Endothelial cell of umbilical vein (primary cell): ENCODE measurements around the gene TRIM22. TPM values are rescaled to one million over a fixed set of nuclear protein-coding genes. Genes with fewer than 3 reads are reported as not detected.

Experiments
- BruUV-seq: library from RNA; stranded (reverse); fragments of 400-500 nt; replicated peaks from 2 replicates; lab custom pipeline; 2021; lab: Mats Ljungman, UMichigan
- CTCF ChIA-PET: fragments of 300-600, 350-600 bp; sonication (Branson Sonifier 250); formaldehyde crosslinking; loops from one replicate; lab custom pipeline; 2021; ENCODE audit warnings: antibody characterized with exemption, inconsistent platforms; lab: Charles Lee
- POLR2A ChIA-PET: fragments of 300-600, 350-600 bp; sonication (Branson Sonifier 250); formaldehyde crosslinking; loops from one replicate; lab custom pipeline; 2021; ENCODE audit warnings: antibody characterized with exemption, inconsistent platforms; lab: Charles Lee
- DNase-seq: peaks from one replicate; pipeline ENCODE4 v3.0.0-alpha.2; 2011; ENCODE audit warnings: low read depth, low spot score
- FAIRE-seq: peaks from 2 replicates; lab custom pipeline; 2011; peaks lifted over from hg19 to GRCh38; lab: Jason Lieb, UNC
- H2AFZ ChIP-seq: 2 replicates; pipeline ENCODE4 v1.6.0; 2012; ENCODE audit warnings: low read depth, low read length, control low read depth, inconsistent platforms
- H3K27ac ChIP-seq: 2 replicates; pipeline ENCODE4 v1.5.1; 2011; ENCODE audit warnings: low read depth, mild to moderate bottlenecking, control low read depth, low read length, moderate library complexity; ENCODE audit not compliant: insufficient read depth
- H3K27me3 ChIP-seq, 2 experiments: 2 replicates each; pipeline versions ENCODE4 v1.6.0 to v1.6.1; 2011; ENCODE audit warnings: low read length in 2 of 2, mixed read lengths in 1 of 2; ENCODE audit not compliant: control insufficient read depth in 2 of 2, insufficient read depth in 2 of 2
- H3K36me3 ChIP-seq, 2 experiments: 2 replicates in 1 of 2; 3 replicates in 1 of 2; pipeline ENCODE4 v1.5.1; 2011; ENCODE audit warnings: low read length in 2 of 2, mild to moderate bottlenecking in 1 of 2, moderate library complexity in 1 of 2; ENCODE audit not compliant: control insufficient read depth in 2 of 2, insufficient read depth in 2 of 2; ENCODE audit errors: extremely low read depth in 1 of 2
- H3K4me1 ChIP-seq: 3 replicates; pipeline ENCODE4 v1.5.1; 2011; ENCODE audit warnings: mild to moderate bottlenecking, low read length; ENCODE audit not compliant: control insufficient read depth, insufficient read depth; ENCODE audit errors: extremely low read depth
- H3K4me2 ChIP-seq: 2 replicates; pipeline ENCODE4 v1.6.1; 2011; ENCODE audit warnings: low read length, control low read depth, mixed read lengths; ENCODE audit not compliant: insufficient read depth
- H3K4me3 ChIP-seq, 3 experiments: fragments of 200-600 bp in 1 of 3; sonication (generic), shearing (Covaris generic) in 1 of 3; replicated peaks in 1 of 3; 2 replicates each; pipeline ENCODE4 v1.5.1; 2011 to 2016; ENCODE audit warnings: control low read depth in 3 of 3, low read length in 3 of 3, mild to moderate bottlenecking in 2 of 3, inconsistent platforms in 1 of 3, low read depth in 1 of 3, moderate library complexity in 1 of 3; ENCODE audit not compliant: insufficient read depth in 1 of 3
- H3K79me2 ChIP-seq: 2 replicates; pipeline ENCODE4 v1.6.0; 2012; ENCODE audit warnings: low read length, inconsistent platforms; ENCODE audit not compliant: control insufficient read depth, insufficient read depth
- H3K9ac ChIP-seq: replicated peaks from 2 replicates; pipeline ENCODE3; 2011; ENCODE audit warnings: low read length, control low read depth; ENCODE audit not compliant: insufficient read depth; ENCODE audit errors: extremely low read depth
- H3K9me1 ChIP-seq: replicated peaks from 3 replicates; pipeline ENCODE4 v1.6.0; 2011; ENCODE audit warnings: mild to moderate bottlenecking, low read length; ENCODE audit not compliant: control insufficient read depth, insufficient read depth; ENCODE audit errors: extremely low read depth
- H3K9me3 ChIP-seq: replicated peaks from 2 replicates; pipeline ENCODE4 v1.5.1; 2012; ENCODE audit warnings: low read length, inconsistent platforms; ENCODE audit not compliant: control insufficient read depth, insufficient read depth
- H4K20me1 ChIP-seq: replicated peaks from 2 replicates; pipeline ENCODE3; 2011; ENCODE audit warnings: mild to moderate bottlenecking, low read length; ENCODE audit not compliant: control insufficient read depth, insufficient read depth; ENCODE audit errors: extremely low read depth
- CTCF ChIP-seq, 2 donors: IDR thresholded peaks; 1 replicate in 1 of 2; 2 replicates in 1 of 2; pipeline ENCODE4 v1.5.1; 2011; ENCODE audit warnings: low read length in 2 of 2, mild to moderate bottlenecking in 2 of 2, moderate library complexity in 2 of 2, control low read depth in 1 of 2, inconsistent platforms in 1 of 2, low read depth in 1 of 2; ENCODE audit not compliant: insufficient read depth in 1 of 2; ENCODE audit errors: extremely low read depth in 1 of 2
- EZH2 ChIP-seq: IDR thresholded peaks from 2 replicates; pipeline ENCODE4 v1.6.1; 2012; ENCODE audit warnings: borderline replicate concordance, low read depth, mild to moderate bottlenecking, moderate library complexity, low read length, inconsistent platforms; ENCODE audit not compliant: severe bottlenecking
- FOS ChIP-seq: IDR thresholded peaks from 2 replicates; pipeline ENCODE4 v1.6.1; 2011; ENCODE audit warnings: mild to moderate bottlenecking, low read length, moderate library complexity, borderline replicate concordance; ENCODE audit not compliant: insufficient read depth
- GATA2 ChIP-seq: IDR thresholded peaks from 2 replicates; pipeline ENCODE4 v1.7.0; 2011; ENCODE audit warnings: low read depth, mild to moderate bottlenecking, moderate library complexity, mixed read lengths, low read length; ENCODE audit not compliant: insufficient read length, insufficient read depth
- JUN ChIP-seq: IDR thresholded peaks from 2 replicates; pipeline ENCODE4 v1.6.1; 2011; ENCODE audit warnings: borderline replicate concordance, low read depth; ENCODE audit not compliant: insufficient read length, insufficient read depth
- MYC ChIP-seq: IDR thresholded peaks from one replicate; pipeline ENCODE4 v1.6.1; 2011; ENCODE audit warnings: mild to moderate bottlenecking, low read depth, low read length
- POLR2A ChIP-seq: IDR thresholded peaks from 2 replicates; pipeline ENCODE4 v1.6.1; 2012; ENCODE audit warnings: low read depth, mild to moderate bottlenecking, control low read depth, low read length
- POLR2AphosphoS5 ChIP-seq: IDR thresholded peaks from 2 replicates; pipeline ENCODE4 v1.6.1; 2012; ENCODE audit warnings: low read depth, mild to moderate bottlenecking, control low read depth, low read length, moderate library complexity; ENCODE audit not compliant: insufficient read depth
- dilution Hi-C: fragments of 300-500 bp; cut with MboI; formaldehyde crosslinking; loops from one replicate; pipeline ENCODE4 v1.15.0; 2019; ENCODE audit warnings: low sequenced_read_pairs; ENCODE audit not compliant: extremely low pct_ligation_motif_present
- intact Hi-C: fragments of 100-400 bp; cut with micrococcal nuclease; formaldehyde crosslinking; loops from one replicate; pipeline ENCODE4 v1.10.0; 2022
- polyA plus RNA-seq, 4 experiments: library from polyadenylated mRNA; depleted of rRNA in 3 of 4; stranded (reverse) in 3 of 4; unstranded in 1 of 4; fragments of >200 nt; gene quantifications; 2 replicates each; pipeline versions ENCODE4 v1.2.1 to v1.2.3, GENCODE V29; 2011 to 2012; ENCODE audit warnings: missing spikeins in 1 of 4
- total RNA-seq: library from RNA; stranded (reverse); gene quantifications from 2 replicates; pipeline ENCODE4 v1.2.3, GENCODE V29; 2021
- TF ChIP-seq, protein P1 (sequence below): IDR thresholded peaks from 2 replicates; pipeline ENCODE4 v1.6.1; 2011; ENCODE audit not compliant: insufficient read depth, insufficient read length

The TRIM22 gene
- total and polyA plus RNA-seq, 2 donors (not counting 3 experiments of a cell fraction or from before 2014, with no cell fraction given), result 73.5 to 110 TPM

GRCh38 chr11:5671831-5672230, 17.8 kb upstream of the TRIM22 start:
- no TSS peak for BruUV-seq
- Histone ChIP-seq H3K27me3 (no peaks in the 10 kb centered on the region), H3K4me1 (no peaks in the 10 kb centered on the region), H4K20me1 (peaks cover 2% of the 10 kb centered on the region), H3K27ac (no peak overlapping the region), H3K36me3 (peaks cover 6 to 18% of the 10 kb centered on the region in 2 experiments), H3K4me2 (no peak overlapping the region), H2AFZ (no peak overlapping the region), H3K4me3 (no peak overlapping the region), H3K79me2 (peaks cover 16% of the 10 kb centered on the region), H3K9me3 (no peaks in the 10 kb centered on the region), H3K9me1 (no peaks in the 10 kb centered on the region), H3K9ac (no peak overlapping the region)
- no peak for FAIRE-seq
- ChIA-PET POLR2A (no interaction called here), CTCF (no interaction called here)
- intact Hi-C loops (no loop called here), dilution Hi-C loops (no loop called here)
- TF ChIP-seq FOS (no peak), MYC (no peak), EZH2 (no peak), JUN (no peak), CTCF (IDR thresholded peaks at IDR 0.05; ENCODE audit: extremely low read depth in 1 of 2, insufficient read depth in 1 of 2, low read depth in 1 of 2, low read length in 2 of 2) (no peak), POLR2A (no peak), POLR2AphosphoS5 (no peak), GATA2 (no peak)
- TF ChIP-seq, protein P1, sequence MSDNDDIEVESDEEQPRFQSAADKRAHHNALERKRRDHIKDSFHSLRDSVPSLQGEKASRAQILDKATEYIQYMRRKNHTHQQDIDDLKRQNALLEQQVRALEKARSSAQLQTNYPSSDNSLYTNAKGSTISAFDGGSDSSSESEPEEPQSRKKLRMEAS, result no peak
- no peak for DNase-seq
